Neural cell (in vitro differentiated cells): ENCODE data around the gene AATK. TPM values are rescaled to one million over a fixed set of nuclear protein-coding genes. Genes with fewer than 3 reads are reported as not detected.

Experiments used
- H2AFZ ChIP-seq: fragments of 200-600, 300-800 bp; sonication (generic), shearing (Covaris generic); 2 replicates; pipeline ENCODE4 v1.6.0; 2014; ENCODE audit warnings: low read depth, mild to moderate bottlenecking, antibody characterized with exemption, low read length, moderate library complexity
- H3F3A ChIP-seq: fragments of 200-600 bp; shearing (Covaris generic); 2 replicates; pipeline ENCODE4 v1.6.1; 2016; ENCODE audit warnings: mild to moderate bottlenecking, moderate library complexity, mixed read lengths, antibody characterized with exemption, low read length; ENCODE audit not compliant: insufficient read depth, poor library complexity, severe bottlenecking
- H3K27ac ChIP-seq: fragments of 200-600, 300-800 bp; sonication (generic), shearing (Covaris generic); 2 replicates; pipeline ENCODE4 v1.5.1; 2014; ENCODE audit warnings: mild to moderate bottlenecking, low read length, moderate library complexity
- H3K27me3 ChIP-seq: fragments of 300-800, 200-600 bp; sonication (generic), shearing (Covaris generic); 2 replicates; pipeline ENCODE4 v1.6.0; 2014; ENCODE audit warnings: mild to moderate bottlenecking, low read depth, low read length, moderate library complexity; ENCODE audit not compliant: insufficient read depth
- H3K36me3 ChIP-seq: fragments of 300-800, 200-600 bp; sonication (generic), shearing (Covaris generic); 2 replicates; pipeline ENCODE4 v1.5.1; 2014; ENCODE audit warnings: mild to moderate bottlenecking, antibody characterized with exemption, low read length, moderate library complexity; ENCODE audit not compliant: insufficient read depth
- H3K4me2 ChIP-seq: fragments of 300-800, 200-600 bp; sonication (generic), shearing (Covaris generic); 2 replicates; pipeline ENCODE4 v1.6.0; 2014; ENCODE audit warnings: mild to moderate bottlenecking, low read length
- H3K4me3 ChIP-seq: fragments of 300-800, 200-600 bp; sonication (generic), shearing (Covaris generic); 2 replicates; pipeline ENCODE4 v1.5.1; 2014; ENCODE audit warnings: mild to moderate bottlenecking, low read length, moderate library complexity
- H3K79me2 ChIP-seq: fragments of 200-600 bp; shearing (Covaris generic); replicated peaks from 2 replicates; pipeline ENCODE4 v1.6.0; 2014; ENCODE audit warnings: mild to moderate bottlenecking, low read length, moderate library complexity; ENCODE audit not compliant: insufficient read depth
- H3K9ac ChIP-seq: fragments of 300-800, 200-600 bp; sonication (generic), shearing (Covaris generic); 2 replicates; pipeline ENCODE4 v1.6.1; 2016; ENCODE audit warnings: mild to moderate bottlenecking, low read length, mixed read lengths
- H3K9me2 ChIP-seq: fragments of 200-600 bp; shearing (Covaris generic); 2 replicates; pipeline ENCODE4 v1.6.1; 2016; ENCODE audit warnings: mild to moderate bottlenecking, low read length, mixed read lengths; ENCODE audit not compliant: insufficient read depth
- H3K9me3 ChIP-seq: fragments of 200-600, 300-800 bp; sonication (generic), shearing (Covaris generic); 2 replicates; pipeline ENCODE4 v1.6.1; 2016; ENCODE audit warnings: mild to moderate bottlenecking, mixed run types, low read length, moderate library complexity, mixed read lengths
- H4K20me1 ChIP-seq: fragments of 200-600 bp; shearing (Covaris generic); 2 replicates; pipeline ENCODE4 v1.6.1; 2016; ENCODE audit warnings: mild to moderate bottlenecking, mixed run types; ENCODE audit not compliant: insufficient read depth
- EP300 ChIP-seq: fragments of 450-650 bp; conservative IDR thresholded peaks from 2 replicates; pipeline ENCODE4 v1.6.1; 2014; ENCODE audit warnings: antibody characterized with exemption, mild to moderate bottlenecking, moderate library complexity; ENCODE audit not compliant: poor library complexity, severe bottlenecking
- EZH2 ChIP-seq: fragments of 200-600, 300-800 bp; shearing (Covaris generic), sonication (generic); IDR thresholded peaks from 2 replicates; pipeline ENCODE4 v1.6.1; 2014; ENCODE audit warnings: antibody characterized with exemption, low read length, borderline replicate concordance, mild to moderate bottlenecking; ENCODE audit not compliant: insufficient read depth, poor library complexity, severe bottlenecking
- MXI1 ChIP-seq: fragments of 450-650 bp; conservative IDR thresholded peaks from 2 replicates; pipeline ENCODE4 v1.6.1; 2014; ENCODE audit warnings: antibody characterized with exemption, mild to moderate bottlenecking; ENCODE audit not compliant: poor library complexity, severe bottlenecking
- POLR2AphosphoS5 ChIP-seq: IDR thresholded peaks from 2 replicates; pipeline ENCODE4 v1.6.1; 2012
- RAD21 ChIP-seq: fragments of 450-650 bp; conservative IDR thresholded peaks from 2 replicates; pipeline ENCODE4 v1.6.1; 2014; ENCODE audit warnings: antibody characterized with exemption, mild to moderate bottlenecking, moderate library complexity
- SMC3 ChIP-seq: fragments of 450-650 bp; conservative IDR thresholded peaks from 2 replicates; pipeline ENCODE4 v1.6.1; 2014; ENCODE audit warnings: antibody characterized with exemption, mild to moderate bottlenecking, moderate library complexity; ENCODE audit not compliant: poor library complexity
- TAF1 ChIP-seq: IDR thresholded peaks from 2 replicates; pipeline ENCODE4 v1.6.1; 2012; ENCODE audit warnings: low read depth
- polyA plus RNA-seq: library from polyadenylated mRNA; depleted of rRNA; stranded (reverse); fragments of >200 nt; gene quantifications from 2 replicates; pipeline ENCODE4 v1.2.3, GENCODE V29; 2014
- TF ChIP-seq, protein P1 (sequence below): IDR thresholded peaks from 2 replicates; pipeline ENCODE4 v1.6.1; 2012; ENCODE audit warnings: borderline replicate concordance
- TF ChIP-seq, protein P2 (sequence below): fragments of 450-650 bp; IDR thresholded peaks from 2 replicates; pipeline ENCODE4 v1.5.1; 2014; ENCODE audit warnings: antibody characterized with exemption, mild to moderate bottlenecking, moderate library complexity; ENCODE audit not compliant: poor library complexity, severe bottlenecking

AATK gene
- polyA plus RNA-seq, 1 donor from 2014 or later = 11.1 TPM

DNA sequence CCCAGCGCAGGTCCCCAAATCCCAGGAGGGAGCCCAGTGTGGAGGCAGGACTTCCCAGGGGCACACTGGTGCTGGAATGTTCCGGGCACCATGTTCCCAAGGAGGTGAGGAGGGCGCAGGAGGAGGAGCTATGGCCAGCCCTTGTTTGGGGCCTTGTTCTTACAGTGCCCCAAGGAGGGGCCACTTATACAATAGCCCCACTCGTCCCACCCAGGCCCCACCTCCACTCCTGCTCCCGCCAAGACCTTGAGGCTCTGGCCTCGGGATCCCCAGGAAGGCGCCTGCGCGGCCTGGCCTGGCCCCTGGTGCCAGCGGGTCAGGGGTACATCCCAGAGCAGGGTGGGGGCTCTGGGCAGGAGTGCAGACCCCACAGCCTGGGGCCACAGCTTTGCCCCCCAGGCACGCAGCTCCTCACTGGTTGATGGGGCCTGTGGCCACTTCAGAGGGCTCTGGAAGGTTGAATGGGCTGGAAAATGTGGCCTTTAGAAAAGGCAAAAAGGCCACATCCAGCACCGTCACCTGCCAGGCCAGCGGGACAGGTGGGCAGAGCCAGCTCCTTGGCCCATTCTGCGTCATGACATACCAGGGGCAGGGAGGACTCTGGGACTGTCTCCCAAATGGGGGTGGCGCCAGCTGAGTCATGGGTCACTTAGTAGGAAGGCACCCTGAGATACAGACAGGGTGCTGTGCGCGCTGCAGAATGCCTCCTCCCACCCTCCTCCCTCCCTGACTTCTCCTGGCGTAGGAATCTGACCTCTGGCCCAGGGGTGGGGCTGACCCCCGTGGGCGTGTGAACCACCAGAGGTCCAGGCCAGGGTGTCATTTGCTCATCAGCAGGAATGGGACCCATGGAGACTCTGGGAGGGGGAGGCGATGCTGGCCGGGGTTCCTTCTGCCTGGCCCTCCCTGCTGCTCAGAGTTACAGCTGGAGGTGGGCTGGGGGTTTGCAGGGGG, 33.0 kb downstream of the AATK start:
- H3F3A ChIP-seq = no peaks in the 10 kb centered on the region
- H3K9ac ChIP-seq = no peak overlapping the region
- H3K27ac ChIP-seq = no peak overlapping the region
- H2AFZ ChIP-seq = no peak overlapping the region
- TF ChIP-seq SMC3 = no peak
- H3K4me3 ChIP-seq = no peak overlapping the region
- no peaks in the 10 kb centered on the region for H3K79me2 ChIP-seq
- H3K9me3 ChIP-seq = no peaks in the 10 kb centered on the region
- H3K27me3 ChIP-seq = no peaks in the 10 kb centered on the region
- H3K4me2 ChIP-seq = no peak overlapping the region
- no peaks in the 10 kb centered on the region for H3K9me2 ChIP-seq
- H3K36me3 ChIP-seq = no peaks in the 10 kb centered on the region
- H4K20me1 ChIP-seq = no peaks in the 10 kb centered on the region

DNA sequence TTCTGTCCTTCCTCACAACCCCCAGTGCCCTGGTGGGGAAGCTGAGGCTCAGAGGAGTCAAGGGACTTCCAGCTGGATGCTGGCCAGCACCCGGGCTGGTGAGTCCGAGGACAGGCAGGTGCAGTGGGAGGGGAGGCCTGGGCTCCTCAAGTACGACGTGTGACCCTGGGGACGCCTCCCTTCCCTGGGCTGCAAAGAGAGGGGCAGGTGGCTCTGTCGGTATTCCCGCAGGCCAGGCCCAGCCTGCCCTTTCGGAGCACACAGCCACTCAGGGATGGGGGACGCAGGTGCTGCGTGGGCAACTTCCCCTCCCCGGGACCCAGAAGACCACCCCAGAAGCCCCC, 33.9 kb downstream of the AATK start:
- Histone ChIP-seq H3K36me3 (no peaks in the 10 kb centered on the region), H3K4me3 (no peak overlapping the region), H3K27ac (no peak overlapping the region)

More for the DNA sequence above, 33.9 kb downstream of the AATK start:
- H3K9me2 ChIP-seq = no peaks in the 10 kb centered on the region
- H3F3A ChIP-seq = no peaks in the 10 kb centered on the region
- no peak overlapping the region for H3K4me2 ChIP-seq
- no peaks in the 10 kb centered on the region for H3K9me3 ChIP-seq
- H3K79me2 ChIP-seq = no peaks in the 10 kb centered on the region
- no peak overlapping the region for H3K9ac ChIP-seq
- H3K27me3 ChIP-seq = no peaks in the 10 kb centered on the region
- no peaks in the 10 kb centered on the region for H4K20me1 ChIP-seq
- no peak for TF ChIP-seq RAD21
- TF ChIP-seq, protein P1, sequence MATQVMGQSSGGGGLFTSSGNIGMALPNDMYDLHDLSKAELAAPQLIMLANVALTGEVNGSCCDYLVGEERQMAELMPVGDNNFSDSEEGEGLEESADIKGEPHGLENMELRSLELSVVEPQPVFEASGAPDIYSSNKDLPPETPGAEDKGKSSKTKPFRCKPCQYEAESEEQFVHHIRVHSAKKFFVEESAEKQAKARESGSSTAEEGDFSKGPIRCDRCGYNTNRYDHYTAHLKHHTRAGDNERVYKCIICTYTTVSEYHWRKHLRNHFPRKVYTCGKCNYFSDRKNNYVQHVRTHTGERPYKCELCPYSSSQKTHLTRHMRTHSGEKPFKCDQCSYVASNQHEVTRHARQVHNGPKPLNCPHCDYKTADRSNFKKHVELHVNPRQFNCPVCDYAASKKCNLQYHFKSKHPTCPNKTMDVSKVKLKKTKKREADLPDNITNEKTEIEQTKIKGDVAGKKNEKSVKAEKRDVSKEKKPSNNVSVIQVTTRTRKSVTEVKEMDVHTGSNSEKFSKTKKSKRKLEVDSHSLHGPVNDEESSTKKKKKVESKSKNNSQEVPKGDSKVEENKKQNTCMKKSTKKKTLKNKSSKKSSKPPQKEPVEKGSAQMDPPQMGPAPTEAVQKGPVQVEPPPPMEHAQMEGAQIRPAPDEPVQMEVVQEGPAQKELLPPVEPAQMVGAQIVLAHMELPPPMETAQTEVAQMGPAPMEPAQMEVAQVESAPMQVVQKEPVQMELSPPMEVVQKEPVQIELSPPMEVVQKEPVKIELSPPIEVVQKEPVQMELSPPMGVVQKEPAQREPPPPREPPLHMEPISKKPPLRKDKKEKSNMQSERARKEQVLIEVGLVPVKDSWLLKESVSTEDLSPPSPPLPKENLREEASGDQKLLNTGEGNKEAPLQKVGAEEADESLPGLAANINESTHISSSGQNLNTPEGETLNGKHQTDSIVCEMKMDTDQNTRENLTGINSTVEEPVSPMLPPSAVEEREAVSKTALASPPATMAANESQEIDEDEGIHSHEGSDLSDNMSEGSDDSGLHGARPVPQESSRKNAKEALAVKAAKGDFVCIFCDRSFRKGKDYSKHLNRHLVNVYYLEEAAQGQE = no peak
- TF ChIP-seq, protein P2, sequence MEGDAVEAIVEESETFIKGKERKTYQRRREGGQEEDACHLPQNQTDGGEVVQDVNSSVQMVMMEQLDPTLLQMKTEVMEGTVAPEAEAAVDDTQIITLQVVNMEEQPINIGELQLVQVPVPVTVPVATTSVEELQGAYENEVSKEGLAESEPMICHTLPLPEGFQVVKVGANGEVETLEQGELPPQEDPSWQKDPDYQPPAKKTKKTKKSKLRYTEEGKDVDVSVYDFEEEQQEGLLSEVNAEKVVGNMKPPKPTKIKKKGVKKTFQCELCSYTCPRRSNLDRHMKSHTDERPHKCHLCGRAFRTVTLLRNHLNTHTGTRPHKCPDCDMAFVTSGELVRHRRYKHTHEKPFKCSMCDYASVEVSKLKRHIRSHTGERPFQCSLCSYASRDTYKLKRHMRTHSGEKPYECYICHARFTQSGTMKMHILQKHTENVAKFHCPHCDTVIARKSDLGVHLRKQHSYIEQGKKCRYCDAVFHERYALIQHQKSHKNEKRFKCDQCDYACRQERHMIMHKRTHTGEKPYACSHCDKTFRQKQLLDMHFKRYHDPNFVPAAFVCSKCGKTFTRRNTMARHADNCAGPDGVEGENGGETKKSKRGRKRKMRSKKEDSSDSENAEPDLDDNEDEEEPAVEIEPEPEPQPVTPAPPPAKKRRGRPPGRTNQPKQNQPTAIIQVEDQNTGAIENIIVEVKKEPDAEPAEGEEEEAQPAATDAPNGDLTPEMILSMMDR = no peak
- TF ChIP-seq EZH2 = no peak
- TF ChIP-seq MXI1 = no peak
- no peak for TF ChIP-seq SMC3
- TF ChIP-seq EP300 = no peak
- TF ChIP-seq TAF1 = no peak
- TF ChIP-seq POLR2AphosphoS5 = no peak
- H2AFZ ChIP-seq = no peak overlapping the region
